H1 (cell line): ENCODE measurements around the gene SEMA5B. TPM values are rescaled to one million over a fixed set of nuclear protein-coding genes. Genes with fewer than 3 reads are reported as not detected.

ENCODE experiments used
- KDM4A ChIP-seq: IDR thresholded peaks from one replicate; pipeline ENCODE4 v1.7.1; 2012; ENCODE audit warnings: low read depth, mild to moderate bottlenecking, moderate library complexity, low read length, inconsistent platforms; ENCODE audit not compliant: severe bottlenecking
- POLR2A ChIP-seq, 2 experiments: IDR thresholded peaks; 1 replicate in 1 of 2; 2 replicates in 1 of 2; pipeline ENCODE4 v1.6.1; 2011; ENCODE audit warnings: low read depth in 2 of 2, low read length in 2 of 2, mild to moderate bottlenecking in 2 of 2; ENCODE audit errors: control extremely low read depth in 1 of 2
- USF2 ChIP-seq: IDR thresholded peaks from 2 replicates; pipeline ENCODE4 v1.6.1; 2011; ENCODE audit warnings: low read length, improper control_type of control experiment
- YY1 ChIP-seq: IDR thresholded peaks from 2 replicates; pipeline ENCODE4 v1.6.1; 2011; ENCODE audit warnings: low read depth, mild to moderate bottlenecking, low read length
- polyA plus RNA-seq, 7 experiments: library from polyadenylated mRNA; depleted of rRNA in 3 of 7; stranded (reverse) in 5 of 7; unstranded in 2 of 7; fragments of >200 nt in 5 of 7; fragments of 200-250 nt in 2 of 7; gene quantifications; 1 replicate in 5 of 7; 2 replicates in 1 of 7; 4 replicates in 1 of 7; pipeline versions ENCODE4 v1.2.1 to v1.2.3, GENCODE V29; 2011 to 2013; ENCODE audit warnings: missing spikeins in 2 of 7, mixed read lengths in 2 of 7
- total RNA-seq: library from RNA; stranded (reverse); fragmentation: NEBNext Ultra II Directional; extraction: Animal tissue kit (Norgen Biotek cat#: 25700); gene quantifications from 2 replicates; pipeline ENCODE4 v1.2.1, GENCODE V29; 2021

Gene SEMA5B
- total and polyA plus RNA-seq, 2 of the 8 experiments (the other 6 are each of a cell fraction or from before 2014, with no cell fraction given) = 13.1 to 22.4 TPM

GRCh38 chr3:122911901-122912300 lies 115.7 kb downstream of the SEMA5B start (continued):
- TF ChIP-seq USF2 (no peak), KDM4A (no peak), POLR2A (IDR thresholded peaks at IDR 0.05; ENCODE audit: control extremely low read depth in 1 of 2, low read depth in 2 of 2, low read length in 2 of 2) (no peak), YY1 (no peak)
